Upper lobe of left lung (tissue), 4 donors: ENCODE results near the gene TNN.

Experiments used
- CTCF ChIP-seq, 6 experiments: fragments of 450-650 bp in 4 of 6; fragments of 200-600 bp in 2 of 6; sonication (generic) in 2 of 6; IDR thresholded peaks; one replicate each; pipeline ENCODE4 v1.5.1; 2016 to 2019; ENCODE audit warnings: antibody characterized with exemption in 6 of 6
- EP300 ChIP-seq, 4 donors: sonication (generic); formaldehyde crosslinking; IDR thresholded peaks; one replicate each; pipeline ENCODE4 v1.5.1; 2017; ENCODE audit warnings: antibody characterized with exemption in 4 of 4, control low read depth in 2 of 4
- POLR2A ChIP-seq, 4 donors: fragments of 450-650 bp; IDR thresholded peaks; one replicate each; pipeline ENCODE4 v1.5.1; 2016 to 2017; ENCODE audit warnings: antibody characterized with exemption in 4 of 4, mild to moderate bottlenecking in 2 of 4
- POLR2AphosphoS5 ChIP-seq, 2 donors: sonication (generic); formaldehyde crosslinking; IDR thresholded peaks; one replicate each; pipeline ENCODE4 v1.5.1; 2017; ENCODE audit warnings: antibody characterized with exemption in 2 of 2

DNA sequence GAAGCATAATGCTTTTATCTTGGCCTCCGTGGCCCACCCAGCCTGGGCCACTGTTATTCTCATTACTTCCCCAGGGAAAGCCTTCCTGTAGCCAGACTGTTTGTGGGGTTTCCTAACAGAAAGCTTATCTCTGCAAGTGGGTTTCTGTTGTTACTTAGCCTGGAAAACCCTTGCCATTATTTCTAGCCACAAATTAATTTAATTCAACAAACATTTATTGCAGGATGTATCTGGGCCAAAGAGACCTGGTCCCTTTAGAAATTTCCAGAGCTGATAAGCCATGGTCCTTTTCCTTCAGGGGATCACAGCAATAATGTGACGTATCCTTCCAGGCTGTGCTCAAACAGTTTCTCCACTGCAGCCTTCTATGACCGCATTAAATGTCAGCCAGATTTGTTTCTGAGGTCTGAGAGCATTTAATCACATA lies 20.9 kb downstream of the TNN start:
- TF ChIP-seq CTCF (IDR thresholded peaks at IDR 0.05) (no peak), EP300 (IDR thresholded peaks at IDR 0.05) (no peak), POLR2A (IDR thresholded peaks at IDR 0.05) (no peak), POLR2AphosphoS5 (IDR thresholded peaks at IDR 0.05) (no peak)
